ENCODE data around the gene QSOX1. TPM values are rescaled to one million over a fixed set of nuclear protein-coding genes. Genes with fewer than 3 reads are reported as not detected.

The QSOX1 gene
- total and polyA plus RNA-seq, 9 of the 15 experiments (the other 6 are each of a cell fraction or from before 2014, with no cell fraction given) = 4.0 to 53.1 (median 15.0) TPM

- TF ChIP-seq RNF219 (CRISPR knock-in tag; IDR thresholded peaks at IDR 0.05) (no peak), IFI16 (CRISPR knock-in tag; IDR thresholded peaks at IDR 0.05) (no peak), ZFP36 (IDR thresholded peaks at IDR 0.05; ENCODE audit: low read depth, low read length, partially characterized antibody) (no peak), JUN (IDR thresholded peaks at IDR 0.05; ENCODE audit: borderline replicate concordance, low read depth, low read length) (peak; percentile 66; the same call in 1 of the 2 replicates), JUN (CRISPR knock-in tag; IDR thresholded peaks at IDR 0.05; ENCODE audit: borderline replicate concordance) (no peak), RNF2 (IDR thresholded peaks at IDR 0.05) (no peak), NFATC3 (IDR thresholded peaks at IDR 0.05) (peak; percentile 66; the same call in 1 of the 2 replicates), CREB3 (tag; conservative IDR thresholded peaks at IDR 0.05; ENCODE audit: low read depth) (no peak), XRCC3 (IDR thresholded peaks at IDR 0.05) (no peak), SRSF9 (IDR thresholded peaks at IDR 0.05; ENCODE audit: borderline replicate concordance, low read depth, low read length) (no peak), L3MBTL2 (IDR thresholded peaks at IDR 0.05) (peak; percentile 91), ILK (tag; IDR thresholded peaks at IDR 0.05; ENCODE audit: borderline replicate concordance, low read depth) (no peak), ZNF584 (CRISPR knock-in tag; IDR thresholded peaks at IDR 0.05; ENCODE audit: low read depth) (peak; percentile 63; the same call in 1 of the 2 replicates), TGIF2 (CRISPR knock-in tag; IDR thresholded peaks at IDR 0.05) (no peak), SNIP1 (IDR thresholded peaks at IDR 0.05; ENCODE audit: low read depth) (no peak), MEF2D (tag; conservative IDR thresholded peaks at IDR 0.05; ENCODE audit: low read depth) (0 out of 2 replicates have a peak, but pooled peaks have one; percentile 41), EP400 (IDR thresholded peaks at IDR 0.05) (peak; percentile 55), HMBOX1 (IDR thresholded peaks at IDR 0.05) (no peak), ZBTB8A (IDR thresholded peaks at IDR 0.05; ENCODE audit: partially characterized antibody) (no peak), NELFE (IDR thresholded peaks at IDR 0.05; ENCODE audit: insufficient read depth, insufficient read length) (no peak), PTTG1 (tag; IDR thresholded peaks at IDR 0.05; ENCODE audit: low read depth) (peak; percentile 66; the same call in 1 of the 2 replicates), ZBTB5 (IDR thresholded peaks at IDR 0.05) (no peak), DMBX1 (CRISPR knock-in tag; IDR thresholded peaks at IDR 0.05; ENCODE audit: borderline replicate concordance) (peak; percentile 87; the same call in 1 of the 2 replicates)
Measured at GRCh38 chr1:180123463-180123936, 31.2 kb upstream of the QSOX1 start (continued).

Data from K562 (cell line).